Activated naive CD8-positive, alpha-beta T cell treated with anti-CD3 and anti-CD28 coated beads, Interleukin-2, amount 10 ng/mL, durations not matched to agents 7 days and 5 days (primary cell): ENCODE data around the gene CLCN3. TPM values are rescaled to one million over a fixed set of nuclear protein-coding genes. Genes with fewer than 3 reads are reported as not detected.

Experiments used
- ATAC-seq: fragments of 150-1000 bp; cut with Tn5 transposase; one replicate; pipeline ENCODE4 v1.10.0; 2021; ENCODE audit warnings: low read depth, moderate library complexity
- POLR2A ChIA-PET: fragments of 350-600 bp; sonication (Branson Sonifier 250); formaldehyde crosslinking; loops from one replicate; lab custom pipeline; 2021; ENCODE audit warnings: antibody characterized with exemption; lab: Charles Lee
- DNase-seq: peaks from one replicate; pipeline ENCODE4 v3.0.0; 2021
- H3K27ac Mint-ChIP-seq: one replicate; pipeline ENCODE4 v1.8.0; 2022; ENCODE audit warnings: mild to moderate bottlenecking, mixed read lengths
- H3K27me3 Mint-ChIP-seq: one replicate; pipeline ENCODE4 v1.8.0; 2022; ENCODE audit warnings: mild to moderate bottlenecking, moderate library complexity, mixed read lengths
- H3K36me3 Mint-ChIP-seq: one replicate; pipeline ENCODE4 v1.8.0; 2021; ENCODE audit warnings: mild to moderate bottlenecking, mixed read lengths
- H3K4me1 Mint-ChIP-seq: one replicate; pipeline ENCODE4 v1.8.0; 2021; ENCODE audit warnings: mixed read lengths
- H3K4me3 Mint-ChIP-seq: one replicate; pipeline ENCODE4 v1.8.0; 2022; ENCODE audit warnings: mild to moderate bottlenecking, moderate library complexity, mixed read lengths
- H3K9me3 Mint-ChIP-seq: one replicate; pipeline ENCODE4 v1.8.0; 2021; ENCODE audit warnings: mixed read lengths
- total RNA-seq, 2 experiments: library from RNA; stranded (reverse); gene quantifications; one replicate each; pipeline ENCODE4 v1.2.3, GENCODE V29; 2021

CLCN3 gene
- total RNA-seq, 2 experiments from 2014 or later = 26.3 to 28.5 TPM

GRCh38 chr4:169604903-169605331 is 15.5 kb upstream of the CLCN3 start:
- Mint-ChIP-seq H3K27me3 (no peaks in the 10 kb centered on the region), H3K36me3 (peaks cover 25% of the 10 kb centered on the region), H3K9me3 (no peaks in the 10 kb centered on the region), H3K27ac (peak overlapping the region; percentile 25), H3K4me3 (no peak overlapping the region), H3K4me1 (peaks cover 20% of the 10 kb centered on the region)
- DNase-seq = no peak
- POLR2A ChIA-PET = no interaction called here
- ATAC-seq = no peak

DNA sequence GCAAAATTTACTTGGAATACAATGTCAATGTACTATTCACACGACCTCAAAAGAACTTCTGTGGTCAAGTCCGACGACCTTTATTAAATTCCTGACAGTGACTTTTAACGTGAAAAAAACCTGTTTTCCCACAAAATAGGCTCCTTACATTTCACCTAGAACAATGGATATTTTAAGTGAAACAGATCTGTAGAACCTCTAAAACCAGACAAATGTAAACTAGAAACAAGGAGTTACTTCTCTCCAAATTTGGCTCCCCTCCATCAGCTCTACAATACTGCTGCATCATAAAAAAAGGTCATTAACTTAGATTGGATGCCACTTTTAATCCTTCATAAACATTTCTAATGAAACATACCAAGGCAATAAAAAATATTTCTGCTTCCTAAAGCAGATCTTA is 9.2 kb upstream of the CLCN3 start:
- no peaks in the 10 kb centered on the region for H3K27me3 Mint-ChIP-seq
- peaks cover 30% of the 10 kb centered on the region for H3K4me1 Mint-ChIP-seq
- peak overlapping the region; percentile 98 for H3K4me3 Mint-ChIP-seq
- peaks cover 14% of the 10 kb centered on the region for H3K36me3 Mint-ChIP-seq
- DNase-seq = no peak
- ATAC-seq = no peak
- H3K9me3 Mint-ChIP-seq = no peaks in the 10 kb centered on the region
- H3K27ac Mint-ChIP-seq = peak overlapping the region; percentile 39
- POLR2A ChIA-PET = interaction anchor here (2.2 kb wide), 1 partner anchor 10 kb away, joined by 13 read pairs; the partner anchor contains the start of gene CLCN3

GRCh38 chr4:169611991-169612870 is 8.1 kb upstream of the CLCN3 start, which contains the start of gene NEK1:
Gene NEK1 (minus strand): TSS chr4:169612583. CDS start chr4:169602630, 9,953 bp downstream.
- Mint-ChIP-seq H3K27ac (peak within 1 kb of the TSS; percentile 99), H3K9me3 (no peaks in the 10 kb centered on the region), H3K4me3 (peak within 1 kb of the TSS; percentile 98), H3K36me3 (peaks cover 4% of the 10 kb centered on the region), H3K4me1 (peaks cover 28% of the 10 kb centered on the region), H3K27me3 (no peaks in the 10 kb centered on the region)
- peak; percentile 89 for DNase-seq
- POLR2A ChIA-PET = interaction anchor here (1.0 to 2.2 kb wide), 5 partner anchors 9 to 1294 kb away, joined by 3 to 13 read pairs (median 4); partner anchors contain the start of genes CBR4 and CLCN3
- ATAC-seq = peak; percentile 95

- POLR2A ChIA-PET = interaction anchor here (0.6 to 2.2 kb wide), 5 partner anchors 8 to 1295 kb away, joined by 3 to 13 read pairs (median 4); partner anchors contain the start of genes CBR4 and CLCN3
- Mint-ChIP-seq H3K27me3 (no peaks in the 10 kb centered on the region), H3K4me3 (peak overlapping the region; percentile 98), H3K27ac (peak overlapping the region; percentile 99), H3K36me3 (no peaks in the 10 kb centered on the region), H3K4me1 (peaks cover 32% of the 10 kb centered on the region), H3K9me3 (no peaks in the 10 kb centered on the region)
- peak; percentile 66 for DNase-seq
- ATAC-seq = peak; percentile 11
Measured at GRCh38 chr4:169612871-169613859, 7.2 kb upstream of the CLCN3 start.

- ATAC-seq (no peak), DNase-seq (no peak)
- H3K4me3 Mint-ChIP-seq = no peak overlapping the region
- H3K36me3 Mint-ChIP-seq = no peaks in the 10 kb centered on the region
- POLR2A ChIA-PET = no interaction called here
- peaks cover 43% of the 10 kb centered on the region for H3K4me1 Mint-ChIP-seq
- H3K27me3 Mint-ChIP-seq = no peaks in the 10 kb centered on the region
- H3K9me3 Mint-ChIP-seq = no peaks in the 10 kb centered on the region
- peak overlapping the region; percentile 25 for H3K27ac Mint-ChIP-seq
Measured at GRCh38 chr4:169615467-169616106, 4.8 kb upstream of the CLCN3 start.

DNA sequence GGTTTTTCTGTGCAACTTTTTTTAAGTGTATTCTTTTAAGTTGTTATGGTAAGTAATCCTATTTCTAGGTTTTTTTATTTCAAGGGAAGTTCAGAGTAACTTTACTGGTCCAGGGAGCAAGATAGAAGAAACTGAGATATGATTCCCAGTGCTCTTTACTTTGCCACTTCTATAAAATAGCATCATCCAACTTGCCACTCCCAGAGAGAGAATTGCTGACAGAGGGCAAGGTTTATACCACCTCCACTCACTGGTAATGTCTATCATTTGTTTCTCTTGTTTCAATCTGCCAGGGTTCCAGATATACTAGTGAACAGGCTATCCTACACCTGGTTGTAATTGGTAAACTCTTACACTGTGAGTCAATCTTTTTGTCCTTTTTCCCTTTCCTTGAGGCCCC is 3.5 kb upstream of the CLCN3 start:
- Mint-ChIP-seq H3K4me1 (peaks cover 40% of the 10 kb centered on the region), H3K27me3 (no peaks in the 10 kb centered on the region), H3K27ac (no peak overlapping the region), H3K9me3 (no peaks in the 10 kb centered on the region), H3K36me3 (no peaks in the 10 kb centered on the region), H3K4me3 (no peak overlapping the region)
- ATAC-seq (no peak), DNase-seq (no peak)
- POLR2A ChIA-PET = no interaction called here

GRCh38 chr4:169617306-169617705 is 3.1 kb upstream of the CLCN3 start:
- Mint-ChIP-seq H3K27me3 (no peaks in the 10 kb centered on the region), H3K4me1 (peaks cover 45% of the 10 kb centered on the region), H3K27ac (no peak overlapping the region), H3K4me3 (no peak overlapping the region), H3K9me3 (no peaks in the 10 kb centered on the region), H3K36me3 (no peaks in the 10 kb centered on the region)
- ATAC-seq = no peak
- no peak for DNase-seq
- POLR2A ChIA-PET = no interaction called here

DNA sequence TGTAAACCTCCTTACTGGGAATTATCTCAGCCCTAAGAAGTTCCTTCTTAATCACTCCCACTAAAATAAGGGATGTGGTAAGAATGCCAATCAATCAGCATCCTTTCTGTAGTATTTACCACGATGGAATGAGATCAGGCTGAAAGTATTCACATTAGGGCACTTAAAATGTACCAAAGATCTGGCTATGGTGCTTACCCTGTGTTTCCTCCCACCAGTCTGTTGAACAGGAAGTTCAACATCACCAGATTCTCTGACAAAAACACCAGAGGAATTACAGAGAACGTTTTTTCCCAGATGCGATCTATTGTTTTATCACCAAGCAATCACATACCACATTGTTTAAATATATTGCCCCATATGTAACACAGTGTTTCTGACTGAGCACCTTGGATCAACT is 2.1 kb upstream of the CLCN3 start:
- H3K4me1 Mint-ChIP-seq = peaks cover 46% of the 10 kb centered on the region
- peak overlapping the region; percentile 99 for H3K27ac Mint-ChIP-seq
- DNase-seq (no peak), ATAC-seq (no peak)
- H3K27me3 Mint-ChIP-seq = no peaks in the 10 kb centered on the region
- POLR2A ChIA-PET = interaction anchor here (3.0 kb wide), 1 partner anchor 41 kb away, joined by 14 read pairs; no protein-coding TSS in a partner anchor
- peak overlapping the region; percentile 100 for H3K4me3 Mint-ChIP-seq
- no peaks in the 10 kb centered on the region for H3K36me3 Mint-ChIP-seq
- no peaks in the 10 kb centered on the region for H3K9me3 Mint-ChIP-seq

DNA sequence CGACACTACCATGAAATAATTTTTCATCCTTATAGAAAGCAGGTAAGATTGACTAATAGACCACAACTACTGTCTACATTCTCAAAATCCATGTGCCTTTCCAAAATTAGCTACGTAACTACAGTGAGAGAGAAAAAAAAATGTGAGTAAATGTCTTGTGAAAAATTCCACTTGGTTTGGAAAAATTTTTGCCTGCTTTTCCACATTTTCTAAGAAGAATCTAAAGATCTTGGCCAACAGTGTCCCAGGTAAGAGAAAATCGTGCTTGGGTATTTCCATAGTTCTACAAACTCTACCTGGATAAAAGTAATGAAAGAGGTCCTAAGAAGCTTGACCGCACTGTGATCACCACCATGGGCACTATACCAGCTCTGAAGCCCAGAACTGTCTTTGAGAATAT is 1.4 kb upstream of the CLCN3 start:
- peak overlapping the region; percentile 100 for H3K4me3 Mint-ChIP-seq
- H3K27me3 Mint-ChIP-seq = no peaks in the 10 kb centered on the region
- H3K27ac Mint-ChIP-seq = peak overlapping the region; percentile 99
- H3K9me3 Mint-ChIP-seq = no peaks in the 10 kb centered on the region
- peaks cover 49% of the 10 kb centered on the region for H3K4me1 Mint-ChIP-seq
- H3K36me3 Mint-ChIP-seq = peaks cover 2% of the 10 kb centered on the region
- POLR2A ChIA-PET = interaction anchor here (3.0 kb wide), 1 partner anchor 41 kb away, joined by 14 read pairs; no protein-coding TSS in a partner anchor
- no peak for DNase-seq
- ATAC-seq = no peak

GRCh38 chr4:169619518-169619957 is 840 bp upstream of the CLCN3 start:
- ATAC-seq (peak; percentile 41), DNase-seq (peak; percentile 46)
- peak overlapping the region; percentile 100 for H3K4me3 Mint-ChIP-seq
- H3K4me1 Mint-ChIP-seq = peaks cover 49% of the 10 kb centered on the region
- H3K27ac Mint-ChIP-seq = peak overlapping the region; percentile 99
- peaks cover 2% of the 10 kb centered on the region for H3K36me3 Mint-ChIP-seq
- no peaks in the 10 kb centered on the region for H3K27me3 Mint-ChIP-seq
- POLR2A ChIA-PET = interaction anchor here (1.1 to 3.0 kb wide), 2 partner anchors 40 to 138 kb away, joined by 4 to 14 read pairs; partner anchors contain the start of gene HPF1
- no peaks in the 10 kb centered on the region for H3K9me3 Mint-ChIP-seq

DNA sequence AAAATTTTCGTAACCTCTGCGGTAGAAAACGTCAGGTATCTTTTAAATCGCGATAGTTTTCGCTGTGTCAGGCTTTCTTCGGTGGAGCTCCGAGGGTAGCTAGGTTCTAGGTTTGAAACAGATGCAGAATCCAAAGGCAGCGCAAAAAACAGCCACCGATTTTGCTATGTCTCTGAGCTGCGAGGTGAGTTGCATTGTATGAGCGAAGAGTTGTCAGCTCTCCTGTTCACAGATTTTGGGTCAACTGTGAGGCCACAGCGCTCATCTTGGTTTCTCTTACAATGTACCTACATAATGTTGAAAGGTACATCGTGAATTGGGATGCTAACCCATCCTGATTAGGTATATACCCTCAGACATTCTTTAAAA is 486 bp downstream of the CLCN3 start:
- POLR2A ChIA-PET = interaction anchor here (1.1 to 3.0 kb wide), 3 partner anchors 9 to 39 kb away, joined by 3 to 14 read pairs (median 13); partner anchors contain the start of gene NEK1
- H3K4me1 Mint-ChIP-seq = peaks cover 43% of the 10 kb centered on the region
- peak overlapping the region; percentile 100 for H3K4me3 Mint-ChIP-seq
- no peaks in the 10 kb centered on the region for H3K27me3 Mint-ChIP-seq
- peak overlapping the region; percentile 99 for H3K27ac Mint-ChIP-seq
- no peaks in the 10 kb centered on the region for H3K9me3 Mint-ChIP-seq
- no peak for ATAC-seq
- peak; percentile 38 for DNase-seq
- peaks cover 5% of the 10 kb centered on the region for H3K36me3 Mint-ChIP-seq
